HG03064 (cell line): ENCODE results near the gene CCDC93.

Source experiments
- ATAC-seq: cut with Tn5 transposase; IDR thresholded peaks from one replicate; pipeline ENCODE4 v1.9.1; 2021; ENCODE audit warnings: low read depth; ENCODE audit not compliant: unreplicated experiment

CCDC93 gene

DNA sequence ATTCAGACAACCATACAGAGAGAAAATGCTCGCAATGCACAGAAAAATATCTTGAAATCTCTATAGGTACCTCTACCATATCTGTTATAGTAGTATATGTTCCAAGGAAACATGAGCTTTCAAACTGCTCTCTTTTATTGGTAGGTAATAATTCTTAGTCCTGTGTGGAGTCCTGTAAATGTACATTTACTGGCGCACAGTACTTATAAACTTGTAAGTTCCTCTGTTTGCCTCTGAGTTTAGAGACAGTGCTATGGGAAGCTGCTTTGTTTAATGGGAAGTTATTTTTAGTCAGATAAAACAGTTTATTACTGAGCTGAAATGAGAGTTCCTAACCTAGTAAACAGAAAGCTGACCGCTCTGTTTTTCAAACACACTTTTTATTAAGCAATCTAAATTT is 52.7 kb downstream of the CCDC93 start:
- no peak for ATAC-seq

GRCh38 chr2:117960231-117960630 is 53.6 kb downstream of the CCDC93 start:
- ATAC-seq = no peak

DNA sequence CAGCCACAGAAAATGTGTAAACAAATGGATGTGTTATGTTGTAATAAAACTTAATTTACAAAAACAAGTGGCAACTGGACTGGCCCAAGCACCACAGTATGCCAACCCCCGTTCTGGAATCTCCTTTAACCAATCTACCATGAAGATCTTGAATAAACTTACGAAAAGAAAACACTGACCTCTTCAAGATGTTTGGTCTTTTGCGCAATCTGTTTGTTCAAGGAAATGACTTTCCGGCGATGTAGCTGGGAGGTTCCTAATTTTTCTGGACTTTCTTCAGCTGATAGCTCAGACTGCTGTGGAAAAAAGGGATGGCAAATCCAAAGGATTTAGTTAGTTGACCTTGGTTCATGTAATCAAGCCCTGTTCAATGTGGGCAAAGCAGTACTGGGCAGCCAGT is 55.7 kb downstream of the CCDC93 start:
- ATAC-seq = no peak

GRCh38 chr2:117957616-117958015 is 56.3 kb downstream of the CCDC93 start:
- ATAC-seq = no peak

DNA sequence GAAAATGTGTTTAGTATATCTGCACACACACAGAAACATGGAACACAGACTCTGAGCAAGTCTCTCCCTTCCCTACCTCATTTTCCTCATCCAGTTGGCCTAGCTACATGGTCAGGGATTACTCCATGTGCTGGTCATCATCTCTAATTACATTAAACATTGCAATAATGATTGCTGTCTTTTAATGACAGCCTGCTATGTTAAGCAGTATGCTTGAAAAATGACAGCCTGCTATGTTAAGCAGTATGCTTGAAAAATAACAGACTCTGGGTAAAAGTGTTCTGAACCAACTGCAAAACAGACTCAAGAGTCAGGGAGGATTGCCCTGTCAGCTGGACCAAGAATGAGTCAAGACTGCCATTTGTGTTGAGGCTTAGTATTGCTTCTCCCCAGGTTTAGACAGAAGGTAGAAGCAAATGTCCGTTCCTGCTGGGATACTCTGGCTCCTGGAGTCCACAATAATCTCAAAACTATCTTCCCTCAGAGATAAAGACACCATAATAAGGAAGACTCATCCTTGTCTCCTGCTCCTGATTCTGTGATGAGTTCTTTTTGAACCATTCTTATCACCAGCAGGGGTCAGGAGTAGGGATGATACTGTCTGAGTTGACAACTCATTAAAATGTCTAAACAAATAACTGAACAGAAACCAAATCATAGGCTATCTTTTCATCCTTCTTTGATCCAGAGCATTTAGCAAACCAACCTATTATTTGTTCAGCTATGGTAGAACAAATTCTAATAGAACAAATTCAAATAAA is 57.7 kb downstream of the CCDC93 start:
- ATAC-seq = no peak

DNA sequence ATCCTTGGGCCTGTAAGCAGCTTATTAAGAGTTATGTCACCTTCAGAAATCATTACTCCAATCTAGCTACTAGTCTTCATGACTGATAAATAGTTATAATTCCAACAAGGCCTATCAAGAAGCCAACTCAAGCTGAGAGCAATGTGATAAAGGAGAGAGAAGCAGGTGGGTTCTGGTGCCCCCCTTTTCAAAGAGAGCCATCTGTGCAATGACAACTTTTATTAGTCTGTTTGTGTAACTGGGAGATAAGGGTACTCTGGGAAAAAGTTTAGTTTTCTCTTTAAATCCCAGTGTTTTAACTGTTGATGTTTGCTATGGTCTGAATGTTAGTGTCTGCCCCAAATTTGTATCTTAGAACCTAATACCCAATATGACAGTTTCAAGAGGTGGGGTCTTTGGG is 60.6 kb downstream of the CCDC93 start:
- ATAC-seq = no peak

GRCh38 chr2:117952701-117953100 is 61.2 kb downstream of the CCDC93 start:
- ATAC-seq = no peak

- ATAC-seq = no peak
Measured at GRCh38 chr2:117952228-117952627, 61.6 kb downstream of the CCDC93 start.

- no peak for ATAC-seq
Measured at GRCh38 chr2:117949806-117950205, 64.1 kb downstream of the CCDC93 start.

- no peak for ATAC-seq
Measured at GRCh38 chr2:117948615-117949014, 65.3 kb downstream of the CCDC93 start.

GRCh38 chr2:117945296-117945695 is 68.6 kb downstream of the CCDC93 start:
- ATAC-seq = no peak

DNA sequence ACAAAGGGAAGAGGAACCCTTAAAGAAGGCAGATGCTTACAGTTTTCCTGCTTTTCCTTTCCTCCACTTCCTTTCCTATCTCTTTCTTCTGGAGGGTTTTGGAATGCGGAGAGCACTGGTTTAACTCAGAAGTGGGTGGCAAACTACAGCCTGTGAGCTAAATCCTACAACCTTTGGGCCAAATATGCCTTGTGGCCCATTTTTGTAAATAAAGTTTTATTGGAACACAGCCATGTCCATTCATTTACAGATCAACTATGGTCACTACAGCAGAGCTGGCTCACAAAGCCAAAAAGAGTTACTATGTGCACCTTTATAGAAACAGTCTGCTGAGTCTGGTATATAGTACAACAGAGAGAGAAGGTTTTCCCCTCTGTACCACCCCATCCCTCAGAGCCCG is 69.1 kb downstream of the CCDC93 start:
- no peak for ATAC-seq

DNA sequence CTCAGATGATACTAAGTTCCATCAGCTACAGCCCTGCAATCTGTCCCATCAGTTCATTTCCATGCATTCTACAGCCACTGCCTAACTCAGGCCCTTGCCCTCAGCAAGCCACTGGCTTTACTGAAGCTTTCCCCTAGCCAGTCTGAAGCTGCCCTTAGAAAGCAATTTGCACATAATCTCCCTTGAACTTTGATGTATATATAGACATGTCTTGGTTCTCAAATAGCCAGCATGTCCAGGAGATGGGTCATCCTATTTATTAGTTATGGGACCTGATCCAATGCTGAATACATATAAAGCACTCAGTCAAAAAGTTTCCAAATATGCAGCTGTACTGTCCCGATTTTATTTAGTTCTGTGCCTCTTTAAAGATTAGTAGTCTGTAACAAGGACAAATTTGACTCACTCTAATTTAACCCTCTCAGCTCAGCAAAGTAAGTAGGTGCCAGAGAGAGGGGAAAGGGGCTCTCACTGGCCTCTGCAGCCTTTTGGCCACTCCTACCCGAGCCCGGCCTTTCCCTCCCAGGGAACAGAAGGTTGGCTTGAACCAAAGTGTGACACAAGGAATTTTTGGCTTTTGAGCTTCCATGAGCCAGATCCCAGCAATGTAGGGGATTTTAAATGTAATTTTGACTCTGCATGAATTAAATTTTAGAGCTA is 70.7 kb downstream of the CCDC93 start:
- ATAC-seq = no peak

GRCh38 chr2:117942551-117942950 is 71.3 kb downstream of the CCDC93 start:
- ATAC-seq = no peak

- no peak for ATAC-seq
Measured at GRCh38 chr2:117941693-117942092, 72.2 kb downstream of the CCDC93 start.

GRCh38 chr2:117940436-117940835 is 73.4 kb downstream of the CCDC93 start:
- ATAC-seq = no peak

DNA sequence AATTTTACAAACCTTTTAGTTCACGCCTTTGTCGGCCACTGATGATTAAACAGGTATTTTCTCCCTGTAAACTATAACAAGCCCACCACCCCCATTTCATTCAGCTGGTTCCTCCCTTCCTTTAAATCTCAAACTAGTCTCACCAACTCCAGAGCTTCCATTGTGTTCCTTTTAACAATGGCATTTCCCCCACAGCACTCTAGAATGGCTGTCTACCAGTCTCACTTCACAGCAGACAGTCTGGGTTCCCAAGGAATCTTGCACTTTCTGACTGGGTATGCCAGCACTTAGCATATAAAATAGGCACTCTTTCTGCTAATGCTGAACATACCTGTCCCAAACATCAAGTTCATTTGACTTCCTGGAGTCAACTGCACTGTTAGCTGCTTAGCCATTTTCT is 75.3 kb downstream of the CCDC93 start:
- no peak for ATAC-seq

- no peak for ATAC-seq
Measured at GRCh38 chr2:117936871-117937428, 76.9 kb downstream of the CCDC93 start.

DNA sequence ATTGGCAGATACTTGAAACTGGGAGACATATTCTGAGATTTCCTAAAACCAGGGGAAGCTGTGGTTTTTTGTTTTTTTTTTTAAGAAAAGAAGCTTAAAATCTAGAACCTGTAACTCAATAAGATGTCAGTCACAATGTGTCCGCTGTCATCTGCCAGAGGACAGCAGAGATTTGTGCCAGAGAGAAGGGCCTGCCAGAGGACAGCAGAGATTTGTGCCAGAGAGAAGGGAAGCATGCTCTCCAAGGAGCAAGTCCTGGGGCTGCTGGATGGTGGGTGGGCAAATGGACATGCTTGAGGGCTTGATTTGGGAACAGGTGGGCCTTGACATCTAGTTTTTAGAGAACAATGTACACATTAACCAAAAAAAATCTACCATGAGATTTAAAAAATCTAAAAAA is 77.9 kb downstream of the CCDC93 start:
- no peak for ATAC-seq

DNA sequence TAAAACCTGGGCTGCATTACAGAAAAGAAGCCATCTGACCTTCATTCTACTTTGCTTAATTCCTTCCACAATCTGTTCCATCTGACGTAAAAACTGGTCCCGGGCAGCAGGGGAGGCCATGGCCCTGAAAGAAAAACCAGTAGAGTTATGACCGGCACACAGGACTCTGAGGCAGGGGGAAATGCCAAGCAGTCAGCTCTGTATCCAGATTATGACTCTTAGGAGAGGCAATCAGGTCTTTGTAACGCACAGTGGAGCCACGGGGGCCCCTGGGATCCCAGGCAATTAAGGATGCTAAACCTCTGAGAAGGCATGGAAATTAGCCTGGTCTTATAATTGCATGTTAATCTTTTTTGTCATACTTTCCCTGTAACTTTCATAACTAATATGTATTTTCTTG is 78.4 kb downstream of the CCDC93 start:
- ATAC-seq = no peak

DNA sequence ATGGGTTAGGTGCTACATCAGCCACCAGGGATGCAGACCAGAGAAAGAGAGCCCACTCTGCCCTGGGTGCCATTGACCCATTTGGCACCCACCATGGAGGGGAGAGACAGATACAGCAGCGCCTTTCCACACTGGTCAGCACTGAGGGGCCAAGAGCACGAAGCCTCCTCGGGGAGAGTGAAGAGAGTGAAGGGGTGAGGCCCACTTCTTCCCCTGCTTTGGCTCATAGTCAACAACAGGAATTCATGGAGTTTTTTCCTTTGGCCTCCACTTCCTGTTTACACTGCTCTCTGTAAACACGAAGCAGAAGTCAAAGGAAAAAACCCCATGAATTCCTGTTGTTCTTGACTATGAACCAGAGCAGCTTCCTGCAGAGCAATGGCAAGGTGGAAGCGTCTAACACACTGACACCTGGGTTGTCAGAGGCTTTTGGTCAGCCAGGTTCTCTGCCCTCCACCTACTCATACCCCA is 80.0 kb downstream of the CCDC93 start:
- no peak for ATAC-seq

DNA sequence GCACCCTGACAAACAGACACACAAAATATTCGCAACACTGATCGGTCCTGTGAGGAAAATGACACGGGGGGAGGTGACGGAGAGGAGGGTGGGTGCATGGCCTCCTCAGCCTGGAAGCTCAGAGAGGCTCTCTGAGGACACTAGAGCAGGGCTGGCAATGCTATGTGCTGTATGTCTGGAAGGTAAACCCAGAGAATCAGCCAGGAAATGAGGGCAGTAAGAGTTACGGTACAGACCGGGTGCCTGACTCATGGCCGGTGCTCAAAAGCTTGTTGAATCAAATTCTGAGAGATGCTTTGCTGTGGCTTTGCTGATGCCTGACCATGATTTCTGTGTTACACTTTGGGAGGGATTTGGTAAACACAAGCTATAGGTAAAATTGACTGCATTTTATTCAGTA is 81.9 kb downstream of the CCDC93 start:
- ATAC-seq = no peak
